Choroid plexus epithelial cell (primary cell): ENCODE results near the gene TMEM26.
A peak's percentile ranks its signal among the peaks of the same experiment; 100 is the strongest.

Source experiments
- DNase-seq: peaks from one replicate; pipeline ENCODE4 v3.0.0-alpha.2; 2010; ENCODE audit warnings: low read depth
- H3K4me3 ChIP-seq: 2 replicates; pipeline ENCODE4 v1.5.1; 2011; ENCODE audit warnings: low read depth, mild to moderate bottlenecking, control low read depth, low read length, moderate library complexity
- CTCF ChIP-seq: conservative IDR thresholded peaks from 2 replicates; pipeline ENCODE4 v1.5.1; 2011; ENCODE audit warnings: low read depth, mild to moderate bottlenecking, control low read depth, inconsistent platforms, low read length, moderate library complexity

Gene TMEM26

GRCh38 chr10:61448841-61449600, 4.2 kb downstream of the TMEM26 start:
- no peak overlapping the region for H3K4me3 ChIP-seq
- DNase-seq = no peak
- TF ChIP-seq CTCF = no peak

GRCh38 chr10:61448091-61448490, 5.1 kb downstream of the TMEM26 start:
- DNase-seq = no peak
- H3K4me3 ChIP-seq = no peak overlapping the region
- no peak for TF ChIP-seq CTCF

GRCh38 chr10:61439058-61439609, 14.0 kb downstream of the TMEM26 start:
- DNase-seq = no peak
- no peak for TF ChIP-seq CTCF

GRCh38 chr10:61438141-61438988, 14.8 kb downstream of the TMEM26 start:
- DNase-seq = peak; percentile 61
- H3K4me3 ChIP-seq = no peak overlapping the region
- no peak for TF ChIP-seq CTCF

More at GRCh38 chr10:61439058-61439609, 14.0 kb downstream of the TMEM26 start:
- no peak overlapping the region for H3K4me3 ChIP-seq

GRCh38 chr10:61423178-61423577, 30.0 kb downstream of the TMEM26 start:
- no peak for DNase-seq
- no peak for TF ChIP-seq CTCF
- H3K4me3 ChIP-seq = no peak overlapping the region

- H3K4me3 ChIP-seq = no peak overlapping the region
- no peak for TF ChIP-seq CTCF
- DNase-seq = no peak
Observed at GRCh38 chr10:61417661-61418060, 35.5 kb downstream of the TMEM26 start.
